Calu3 (cell line): Measurements from ENCODE around the gene TBC1D1. TPM values are rescaled to one million over a fixed set of nuclear protein-coding genes. Genes with fewer than 3 reads are reported as not detected.
A peak's percentile ranks its signal among the peaks of the same experiment; 100 is the strongest.

ENCODE experiments used
- BruUV-seq: library from RNA; stranded (reverse); fragments of 400-500 nt; replicated peaks from 2 replicates; lab custom pipeline; 2021; lab: Mats Ljungman, UMichigan
- CTCF ChIA-PET: fragments of 300-600 bp; sonication (Branson Sonifier 250); formaldehyde crosslinking; loops from one replicate; lab custom pipeline; 2022; ENCODE audit warnings: antibody characterized with exemption; lab: Charles Lee
- DNase-seq: peaks from one replicate; pipeline ENCODE4 v3.0.0; 2022
- H3K27ac Mint-ChIP-seq: one replicate; pipeline ENCODE4 v1.8.0; 2022; ENCODE audit warnings: mixed read lengths; ENCODE audit not compliant: unreplicated experiment
- H3K27me3 Mint-ChIP-seq: one replicate; pipeline ENCODE4 v1.8.0; 2022; ENCODE audit warnings: mixed read lengths; ENCODE audit not compliant: unreplicated experiment
- H3K36me3 Mint-ChIP-seq: one replicate; pipeline ENCODE4 v1.8.0; 2022; ENCODE audit warnings: mild to moderate bottlenecking, moderate library complexity, mixed read lengths; ENCODE audit not compliant: insufficient read depth, unreplicated experiment
- H3K4me1 Mint-ChIP-seq: one replicate; pipeline ENCODE4 v1.8.0; 2022; ENCODE audit warnings: mild to moderate bottlenecking, low read depth, mixed read lengths; ENCODE audit not compliant: unreplicated experiment
- H3K4me3 Mint-ChIP-seq: one replicate; pipeline ENCODE4 v1.8.0; 2022; ENCODE audit warnings: mild to moderate bottlenecking, low read depth, moderate library complexity, mixed read lengths; ENCODE audit not compliant: unreplicated experiment
- H3K9me3 Mint-ChIP-seq: one replicate; pipeline ENCODE4 v1.8.0; 2022; ENCODE audit warnings: low read depth, mixed read lengths; ENCODE audit not compliant: unreplicated experiment
- CTCF ChIP-seq: fragments of 200-600 bp; IDR thresholded peaks from one replicate; pipeline ENCODE4 v1.8.0; 2022; ENCODE audit warnings: antibody characterized with exemption; ENCODE audit not compliant: unreplicated experiment
- intact Hi-C: fragments of 100-400 bp; cut with micrococcal nuclease; formaldehyde crosslinking; loops from one replicate; pipeline ENCODE4 v1.10.0; 2022; ENCODE audit not compliant: unreplicated experiment
- total RNA-seq: library from RNA; stranded (reverse); gene quantifications from 2 replicates; pipeline ENCODE4 v1.2.3, GENCODE V29; 2022

The TBC1D1 gene
- total RNA-seq, 1 experiment from 2014 or later = 39.8 TPM

GRCh38 chr4:38132107-38132673, 241.3 kb downstream of the TBC1D1 start:
- H3K4me1 Mint-ChIP-seq = peaks cover 38% of the 10 kb centered on the region
- no peaks in the 10 kb centered on the region for H3K9me3 Mint-ChIP-seq
- CTCF ChIA-PET = interaction anchor here (1.6 kb wide), 1 partner anchor 23 kb away, joined by 9 read pairs; no protein-coding TSS in a partner anchor
- no TSS peak for BruUV-seq
- no peak for TF ChIP-seq CTCF
- no peak overlapping the region for H3K4me3 Mint-ChIP-seq
- H3K27ac Mint-ChIP-seq = peak overlapping the region; percentile 54
- peaks cover 3% of the 10 kb centered on the region for H3K36me3 Mint-ChIP-seq
- intact Hi-C loops = no loop called here
- H3K27me3 Mint-ChIP-seq = no peaks in the 10 kb centered on the region
- DNase-seq = no peak

- no peak for TF ChIP-seq CTCF
- peaks cover 5% of the 10 kb centered on the region for H3K36me3 Mint-ChIP-seq
- BruUV-seq = no TSS peak
- no peaks in the 10 kb centered on the region for H3K9me3 Mint-ChIP-seq
- no peaks in the 10 kb centered on the region for H3K27me3 Mint-ChIP-seq
- H3K4me1 Mint-ChIP-seq = peaks cover 35% of the 10 kb centered on the region
- intact Hi-C loops = no loop called here
- CTCF ChIA-PET = interaction anchor here (0.8 to 1.6 kb wide), 3 partner anchors 22 to 64 kb away, joined by 3 to 9 read pairs (median 6); no protein-coding TSS in a partner anchor
- DNase-seq = peak; percentile 15
- H3K27ac Mint-ChIP-seq = peak overlapping the region; percentile 75
- no peak overlapping the region for H3K4me3 Mint-ChIP-seq
Measured at GRCh38 chr4:38132843-38133662, 242.2 kb downstream of the TBC1D1 start.

GRCh38 chr4:38133711-38134480, 243.0 kb downstream of the TBC1D1 start:
- DNase-seq = no peak
- intact Hi-C loops = no loop called here
- TF ChIP-seq CTCF = no peak
- Mint-ChIP-seq H3K4me1 (peaks cover 27% of the 10 kb centered on the region), H3K27ac (peak overlapping the region; percentile 75), H3K9me3 (no peaks in the 10 kb centered on the region), H3K27me3 (no peaks in the 10 kb centered on the region), H3K4me3 (no peak overlapping the region), H3K36me3 (peaks cover 5% of the 10 kb centered on the region)
- CTCF ChIA-PET = interaction anchor here (0.6 to 1.6 kb wide), 3 partner anchors 21 to 65 kb away, joined by 3 to 9 read pairs (median 6); no protein-coding TSS in a partner anchor
- BruUV-seq = no TSS peak

- no peak for TF ChIP-seq CTCF
- DNase-seq = no peak
- Mint-ChIP-seq H3K36me3 (peaks cover 5% of the 10 kb centered on the region), H3K27me3 (no peaks in the 10 kb centered on the region), H3K4me1 (peaks cover 23% of the 10 kb centered on the region), H3K9me3 (no peaks in the 10 kb centered on the region), H3K27ac (no peak overlapping the region), H3K4me3 (no peak overlapping the region)
- BruUV-seq = no TSS peak
- CTCF ChIA-PET = no interaction called here
- intact Hi-C loops = no loop called here
Measured at GRCh38 chr4:38135201-38135600, 244.3 kb downstream of the TBC1D1 start.
